ENCODE data around the gene CTNNAL1.

DNA sequence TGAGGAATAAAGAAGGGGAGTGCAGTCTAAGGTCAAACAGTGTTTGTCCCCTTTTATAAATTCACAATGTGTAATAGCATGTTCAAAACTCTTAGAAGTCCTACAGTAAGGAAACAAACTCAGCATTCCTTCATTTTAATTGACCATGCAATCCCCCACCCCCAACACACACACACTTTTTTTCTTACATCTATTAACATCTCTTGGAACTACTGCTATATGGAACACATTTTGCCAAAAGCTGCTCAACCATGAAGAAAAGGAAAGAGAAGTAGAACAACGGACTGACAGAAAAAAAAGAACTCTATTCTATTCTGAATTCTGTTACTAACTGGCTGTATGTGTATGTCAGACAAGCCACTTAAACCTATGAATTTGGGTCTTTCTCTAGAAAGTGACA, 2.8 kb upstream of the CTNNAL1 start:
- TF ChIP-seq FOS (IDR thresholded peaks at IDR 0.05; ENCODE audit: extremely low read depth, insufficient read length): no peak
- TF ChIP-seq DACH1 (IDR thresholded peaks at IDR 0.05; ENCODE audit: partially characterized antibody): no peak
- no peak for TF ChIP-seq PTBP1 (IDR thresholded peaks at IDR 0.05; ENCODE audit: low read depth, low read length)
- TF ChIP-seq EP300 (IDR thresholded peaks at IDR 0.05; ENCODE audit: low read length): no peak
- no peak for TF ChIP-seq GABPB1 (CRISPR knock-in tag; IDR thresholded peaks at IDR 0.05)
- TF ChIP-seq, protein P1, sequence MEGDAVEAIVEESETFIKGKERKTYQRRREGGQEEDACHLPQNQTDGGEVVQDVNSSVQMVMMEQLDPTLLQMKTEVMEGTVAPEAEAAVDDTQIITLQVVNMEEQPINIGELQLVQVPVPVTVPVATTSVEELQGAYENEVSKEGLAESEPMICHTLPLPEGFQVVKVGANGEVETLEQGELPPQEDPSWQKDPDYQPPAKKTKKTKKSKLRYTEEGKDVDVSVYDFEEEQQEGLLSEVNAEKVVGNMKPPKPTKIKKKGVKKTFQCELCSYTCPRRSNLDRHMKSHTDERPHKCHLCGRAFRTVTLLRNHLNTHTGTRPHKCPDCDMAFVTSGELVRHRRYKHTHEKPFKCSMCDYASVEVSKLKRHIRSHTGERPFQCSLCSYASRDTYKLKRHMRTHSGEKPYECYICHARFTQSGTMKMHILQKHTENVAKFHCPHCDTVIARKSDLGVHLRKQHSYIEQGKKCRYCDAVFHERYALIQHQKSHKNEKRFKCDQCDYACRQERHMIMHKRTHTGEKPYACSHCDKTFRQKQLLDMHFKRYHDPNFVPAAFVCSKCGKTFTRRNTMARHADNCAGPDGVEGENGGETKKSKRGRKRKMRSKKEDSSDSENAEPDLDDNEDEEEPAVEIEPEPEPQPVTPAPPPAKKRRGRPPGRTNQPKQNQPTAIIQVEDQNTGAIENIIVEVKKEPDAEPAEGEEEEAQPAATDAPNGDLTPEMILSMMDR (IDR thresholded peaks at IDR 0.05 in 2 of 3, conservative IDR thresholded peaks at IDR 0.05 in 1 of 3; ENCODE audit: insufficient read depth in 2 of 3, low read depth in 1 of 3, low read length in 3 of 3): no peak
- no peak for TF ChIP-seq ZBTB11 (CRISPR knock-in tag; IDR thresholded peaks at IDR 0.05)
- TF ChIP-seq GABPA (tag; conservative IDR thresholded peaks at IDR 0.05; ENCODE audit: low read depth): no peak
- TF ChIP-seq HMGN3 (IDR thresholded peaks at IDR 0.05; ENCODE audit: borderline replicate concordance, extremely low read depth, insufficient read length, low read depth, low read length): no peak
- no peak for TF ChIP-seq RFX5 (IDR thresholded peaks at IDR 0.05; ENCODE audit: low read depth, low read length)
- no peak for TF ChIP-seq FOXM1 (IDR thresholded peaks at IDR 0.05; ENCODE audit: low read depth)
- TF ChIP-seq FOXM1 (CRISPR knock-in tag; IDR thresholded peaks at IDR 0.05; ENCODE audit: low read depth): no peak
- TF ChIP-seq, protein P2, sequence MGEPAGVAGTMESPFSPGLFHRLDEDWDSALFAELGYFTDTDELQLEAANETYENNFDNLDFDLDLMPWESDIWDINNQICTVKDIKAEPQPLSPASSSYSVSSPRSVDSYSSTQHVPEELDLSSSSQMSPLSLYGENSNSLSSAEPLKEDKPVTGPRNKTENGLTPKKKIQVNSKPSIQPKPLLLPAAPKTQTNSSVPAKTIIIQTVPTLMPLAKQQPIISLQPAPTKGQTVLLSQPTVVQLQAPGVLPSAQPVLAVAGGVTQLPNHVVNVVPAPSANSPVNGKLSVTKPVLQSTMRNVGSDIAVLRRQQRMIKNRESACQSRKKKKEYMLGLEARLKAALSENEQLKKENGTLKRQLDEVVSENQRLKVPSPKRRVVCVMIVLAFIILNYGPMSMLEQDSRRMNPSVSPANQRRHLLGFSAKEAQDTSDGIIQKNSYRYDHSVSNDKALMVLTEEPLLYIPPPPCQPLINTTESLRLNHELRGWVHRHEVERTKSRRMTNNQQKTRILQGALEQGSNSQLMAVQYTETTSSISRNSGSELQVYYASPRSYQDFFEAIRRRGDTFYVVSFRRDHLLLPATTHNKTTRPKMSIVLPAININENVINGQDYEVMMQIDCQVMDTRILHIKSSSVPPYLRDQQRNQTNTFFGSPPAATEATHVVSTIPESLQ (CRISPR knock-in tag; IDR thresholded peaks at IDR 0.05): no peak
